Activated naive CD8-positive, alpha-beta T cell (primary cell): ENCODE results near the gene RASAL2.
"Not testable (repeated sequence)": the region's sequence is repeated elsewhere in the genome, so short reads cannot be mapped to it uniquely, and the experiment has no call there.

Experiments used
- H3K27ac Mint-ChIP-seq: one replicate; pipeline ENCODE4 v1.8.0; 2021; ENCODE audit warnings: mixed read lengths
- H3K27me3 Mint-ChIP-seq: one replicate; pipeline ENCODE4 v1.8.0; 2021; ENCODE audit warnings: mixed read lengths
- H3K36me3 Mint-ChIP-seq: one replicate; pipeline ENCODE4 v1.8.0; 2021; ENCODE audit warnings: mixed read lengths
- H3K4me1 Mint-ChIP-seq: one replicate; pipeline ENCODE4 v1.8.0; 2021; ENCODE audit warnings: low read depth, mixed read lengths
- H3K4me3 Mint-ChIP-seq: one replicate; pipeline ENCODE4 v1.8.0; 2021; ENCODE audit warnings: mild to moderate bottlenecking, mixed read lengths
- H3K9me3 Mint-ChIP-seq: one replicate; pipeline ENCODE4 v1.8.0; 2021; ENCODE audit warnings: low read depth, mixed read lengths

Gene RASAL2

GRCh38 chr1:178503316-178503715, 409.4 kb downstream of the RASAL2 start:
- not testable (repeated sequence) for H3K4me3 Mint-ChIP-seq, H3K4me1 Mint-ChIP-seq, H3K27ac Mint-ChIP-seq, H3K9me3 Mint-ChIP-seq, H3K36me3 Mint-ChIP-seq, H3K27me3 Mint-ChIP-seq

- Mint-ChIP-seq H3K27me3 (peaks cover 3% of the 10 kb centered on the region), H3K27ac (no peak overlapping the region), H3K9me3 (no peaks in the 10 kb centered on the region), H3K36me3 (no peaks in the 10 kb centered on the region), H3K4me3 (no peak overlapping the region), H3K4me1 (no peaks in the 10 kb centered on the region)
Measured at GRCh38 chr1:178503849-178504248, 409.9 kb downstream of the RASAL2 start.

- Mint-ChIP-seq H3K4me3 (no peak overlapping the region), H3K27ac (no peak overlapping the region), H3K4me1 (no peaks in the 10 kb centered on the region), H3K36me3 (no peaks in the 10 kb centered on the region), H3K27me3 (peaks cover 3% of the 10 kb centered on the region), H3K9me3 (no peaks in the 10 kb centered on the region)
Measured at GRCh38 chr1:178504286-178504685, 410.4 kb downstream of the RASAL2 start.

DNA sequence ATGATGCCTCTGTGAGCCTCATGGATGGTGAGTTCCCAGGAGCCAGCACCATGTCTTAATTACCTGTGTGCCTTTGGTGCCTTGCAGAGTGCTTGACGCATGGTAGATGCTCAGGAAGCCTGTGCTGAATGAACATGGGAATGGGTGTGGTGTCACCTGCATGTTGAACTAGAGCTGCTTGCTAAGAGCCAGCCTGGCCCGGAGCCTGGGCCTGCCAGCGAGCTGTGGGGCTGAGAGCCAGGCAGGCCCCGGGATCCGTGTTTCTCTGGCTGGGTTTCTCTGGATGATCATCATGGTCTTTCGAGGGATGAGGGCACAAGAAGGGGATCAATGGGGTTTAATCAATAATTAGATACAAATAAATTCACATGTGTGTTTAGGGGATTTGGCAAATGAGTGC, 412.3 kb downstream of the RASAL2 start:
- no peaks in the 10 kb centered on the region for H3K4me1 Mint-ChIP-seq
- no peak overlapping the region for H3K27ac Mint-ChIP-seq
- peaks cover 3% of the 10 kb centered on the region for H3K27me3 Mint-ChIP-seq
- H3K36me3 Mint-ChIP-seq: no peaks in the 10 kb centered on the region
- no peak overlapping the region for H3K4me3 Mint-ChIP-seq
- H3K9me3 Mint-ChIP-seq: no peaks in the 10 kb centered on the region

DNA sequence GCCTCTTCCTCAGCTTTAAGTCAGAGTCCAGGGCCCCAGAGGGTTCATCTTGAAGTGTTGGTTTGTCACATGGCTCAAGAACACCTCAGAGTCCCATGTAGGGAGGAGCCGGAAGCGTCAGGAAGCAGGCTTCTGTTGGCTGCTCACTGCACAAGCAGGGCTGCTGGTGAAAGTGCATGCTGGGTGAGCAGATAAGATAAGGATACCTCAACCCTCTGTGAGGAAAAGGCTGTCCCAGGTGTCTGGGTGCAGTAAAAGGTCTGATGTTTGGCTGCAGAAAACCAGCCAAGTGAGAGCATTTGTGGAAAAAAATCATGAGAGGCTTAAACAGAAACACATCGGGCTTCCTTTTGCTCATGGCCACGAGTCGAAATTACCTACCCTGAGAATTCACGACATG, 412.8 kb downstream of the RASAL2 start:
- Mint-ChIP-seq H3K27ac (no peak overlapping the region), H3K27me3 (peaks cover 3% of the 10 kb centered on the region), H3K4me1 (no peaks in the 10 kb centered on the region), H3K9me3 (no peaks in the 10 kb centered on the region), H3K36me3 (no peaks in the 10 kb centered on the region), H3K4me3 (no peak overlapping the region)

GRCh38 chr1:178509414-178510007, 415.6 kb downstream of the RASAL2 start:
- Mint-ChIP-seq H3K9me3 (no peaks in the 10 kb centered on the region), H3K4me1 (no peaks in the 10 kb centered on the region), H3K4me3 (no peak overlapping the region), H3K27me3 (no peaks in the 10 kb centered on the region), H3K36me3 (no peaks in the 10 kb centered on the region), H3K27ac (no peak overlapping the region)

DNA sequence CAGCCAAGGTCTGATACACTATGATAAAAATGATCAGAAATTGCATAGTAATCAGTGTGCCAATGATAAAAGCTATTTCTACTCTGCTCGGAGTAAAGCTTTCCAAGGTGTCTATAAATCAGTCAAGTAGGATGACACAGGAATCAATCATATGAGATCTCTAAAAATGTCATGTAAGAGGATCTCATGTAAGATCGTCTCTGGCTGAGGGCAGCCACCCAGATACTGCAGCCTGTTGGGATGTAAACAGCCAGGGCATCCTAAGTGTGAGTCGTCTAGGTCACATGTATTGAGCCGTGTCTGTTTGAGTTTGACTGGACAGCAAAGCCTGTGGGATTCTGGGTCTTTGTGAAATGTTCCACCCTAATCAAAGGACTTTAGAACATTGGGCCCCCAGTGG, 416.3 kb downstream of the RASAL2 start:
- no peak overlapping the region for H3K4me3 Mint-ChIP-seq
- no peaks in the 10 kb centered on the region for H3K27me3 Mint-ChIP-seq
- no peaks in the 10 kb centered on the region for H3K9me3 Mint-ChIP-seq
- H3K36me3 Mint-ChIP-seq: no peaks in the 10 kb centered on the region
- H3K27ac Mint-ChIP-seq: no peak overlapping the region
- H3K4me1 Mint-ChIP-seq: no peaks in the 10 kb centered on the region

GRCh38 chr1:178512566-178513277, 418.8 kb downstream of the RASAL2 start, which contains the start of gene TEX35:
Gene TEX35 (plus strand): TSS chr1:178513109. CDS start chr1:178513189, 80 bp downstream.
- H3K27me3 Mint-ChIP-seq: peaks cover 1% of the 10 kb centered on the region

DNA sequence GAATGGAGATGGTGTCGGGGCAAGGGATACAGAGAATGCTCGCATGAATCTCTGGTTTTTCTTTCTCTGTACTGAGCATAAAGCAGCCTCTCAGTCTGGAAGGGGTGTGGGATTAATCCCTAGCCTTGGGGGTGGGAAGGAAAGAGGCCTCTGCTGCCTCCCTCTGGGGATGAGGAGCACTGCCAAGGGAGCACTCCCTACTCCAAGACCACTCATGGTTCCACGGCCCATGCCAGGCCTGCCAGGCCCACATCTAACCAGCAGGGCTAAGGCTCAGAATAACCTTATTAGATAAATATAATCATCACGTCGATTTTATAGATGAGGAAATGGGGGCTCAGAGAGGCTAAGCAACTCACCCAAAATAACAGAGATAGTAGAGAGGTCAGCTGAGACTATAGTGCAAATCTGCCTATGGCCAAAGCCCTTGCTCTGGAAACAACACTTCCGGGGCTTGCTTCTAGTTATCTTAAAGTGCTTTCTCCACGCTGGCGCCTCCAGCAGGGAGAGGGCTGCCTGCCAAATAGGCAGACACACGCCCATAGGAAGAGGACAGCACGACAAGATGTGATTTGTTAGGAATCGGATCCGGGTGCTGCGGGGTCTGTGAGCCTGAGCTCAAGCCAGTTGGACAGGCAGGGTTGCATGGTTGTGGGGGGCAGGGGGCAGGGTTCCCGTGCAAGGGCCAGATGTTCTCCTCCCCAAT, 419.5 kb downstream of the RASAL2 start:
- no peak overlapping the region for H3K27ac Mint-ChIP-seq
- H3K36me3 Mint-ChIP-seq: no peaks in the 10 kb centered on the region
- H3K27me3 Mint-ChIP-seq: peaks cover 1% of the 10 kb centered on the region
- H3K9me3 Mint-ChIP-seq: no peaks in the 10 kb centered on the region
- H3K4me1 Mint-ChIP-seq: no peaks in the 10 kb centered on the region
- no peak overlapping the region for H3K4me3 Mint-ChIP-seq

More at GRCh38 chr1:178512566-178513277, 418.8 kb downstream of the RASAL2 start, which contains the start of gene TEX35:
- H3K27ac Mint-ChIP-seq: no peak within 1 kb of the TSS
- H3K36me3 Mint-ChIP-seq: no peaks in the 10 kb centered on the region
- H3K9me3 Mint-ChIP-seq: no peaks in the 10 kb centered on the region
- no peak within 1 kb of the TSS for H3K4me3 Mint-ChIP-seq
- H3K4me1 Mint-ChIP-seq: no peaks in the 10 kb centered on the region

DNA sequence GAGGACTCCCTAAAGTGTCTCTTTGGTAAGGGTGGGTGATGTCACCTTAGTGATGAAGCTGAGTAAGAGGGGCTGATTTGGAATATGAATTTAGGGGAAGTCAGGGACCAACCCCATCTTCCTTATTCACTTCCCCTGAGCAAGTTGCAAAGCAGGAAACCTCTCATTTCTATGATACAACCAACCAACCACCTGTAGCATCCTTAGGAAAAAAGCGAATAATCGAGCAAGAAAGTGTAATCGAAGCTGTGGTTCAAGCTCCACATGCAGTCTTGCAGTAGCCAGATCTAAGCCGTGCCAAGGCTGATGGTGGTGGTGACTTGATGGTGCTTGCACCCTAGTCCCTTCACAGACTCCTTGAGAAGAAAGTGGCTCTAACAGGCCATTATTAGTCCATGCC, 422.2 kb downstream of the RASAL2 start:
- Mint-ChIP-seq H3K9me3 (no peaks in the 10 kb centered on the region), H3K4me3 (no peak overlapping the region), H3K4me1 (no peaks in the 10 kb centered on the region), H3K27me3 (peaks cover 1% of the 10 kb centered on the region), H3K36me3 (no peaks in the 10 kb centered on the region), H3K27ac (no peak overlapping the region)

DNA sequence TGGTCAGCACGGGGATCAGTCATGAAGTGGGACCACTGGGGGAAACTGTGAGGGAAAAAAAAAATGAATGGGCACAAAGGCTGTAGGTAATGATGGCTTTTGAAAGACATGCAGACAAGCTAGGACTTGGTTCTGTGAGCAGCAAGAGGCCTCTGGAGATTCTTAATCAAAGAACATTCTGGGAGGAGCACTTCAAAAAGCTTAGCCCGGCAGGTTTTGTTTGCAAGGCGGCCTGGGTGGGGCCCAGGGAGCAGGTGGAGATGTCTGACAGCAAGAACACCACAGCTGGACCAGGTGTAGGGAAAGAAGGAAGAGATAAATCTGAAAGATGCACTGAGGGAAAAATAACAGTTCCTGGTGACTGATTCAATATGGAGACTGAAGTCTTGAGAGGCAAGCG, 425.0 kb downstream of the RASAL2 start:
- H3K9me3 Mint-ChIP-seq: no peaks in the 10 kb centered on the region
- H3K36me3 Mint-ChIP-seq: no peaks in the 10 kb centered on the region
- H3K27me3 Mint-ChIP-seq: peaks cover 1% of the 10 kb centered on the region
- H3K4me1 Mint-ChIP-seq: no peaks in the 10 kb centered on the region
- H3K4me3 Mint-ChIP-seq: no peak overlapping the region
- no peak overlapping the region for H3K27ac Mint-ChIP-seq

DNA sequence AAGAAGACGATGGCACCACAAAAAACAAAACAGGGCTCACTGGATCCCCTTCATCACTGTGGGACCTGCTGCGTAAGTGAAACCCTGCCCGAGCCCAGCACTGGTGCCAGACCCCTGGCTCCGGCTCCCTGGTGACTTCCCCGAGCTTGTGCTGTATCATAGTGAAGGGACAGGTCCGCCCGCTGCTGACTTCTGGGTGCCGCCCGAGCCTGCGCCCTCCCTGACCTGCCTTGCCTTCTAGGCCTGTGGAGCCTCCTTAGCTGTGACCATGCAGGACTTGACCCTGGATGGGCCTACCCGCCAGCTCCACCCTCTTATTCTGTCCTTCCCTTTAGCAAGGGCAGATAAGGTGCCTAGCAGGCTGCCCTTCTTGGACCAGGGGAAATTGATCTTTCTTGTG, 426.9 kb downstream of the RASAL2 start:
- no peaks in the 10 kb centered on the region for H3K36me3 Mint-ChIP-seq
- no peaks in the 10 kb centered on the region for H3K4me1 Mint-ChIP-seq
- H3K27ac Mint-ChIP-seq: no peak overlapping the region
- no peaks in the 10 kb centered on the region for H3K9me3 Mint-ChIP-seq
- no peaks in the 10 kb centered on the region for H3K27me3 Mint-ChIP-seq
- no peak overlapping the region for H3K4me3 Mint-ChIP-seq

DNA sequence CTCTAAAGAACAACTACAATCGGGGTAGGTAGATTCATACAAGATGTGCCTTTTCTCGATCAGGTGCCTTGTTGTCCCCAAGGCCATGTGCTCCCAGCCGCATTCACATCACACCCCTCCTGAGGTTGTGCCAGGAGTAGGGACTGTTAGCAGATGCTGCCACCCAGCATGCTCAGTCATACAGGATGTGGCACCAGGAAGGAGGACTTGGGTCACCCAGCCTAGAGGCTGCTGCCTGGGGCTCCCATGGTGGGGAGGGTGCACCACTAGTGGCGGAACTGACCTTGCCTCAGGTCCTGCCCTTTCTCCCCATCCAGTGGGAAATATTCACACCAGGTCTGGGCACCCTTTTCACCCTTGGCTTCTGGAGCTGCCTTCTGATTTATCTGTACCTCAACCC, 427.3 kb downstream of the RASAL2 start:
- H3K4me1 Mint-ChIP-seq: no peaks in the 10 kb centered on the region

GRCh38 chr1:178527117-178527516, 433.2 kb downstream of the RASAL2 start:
- no peaks in the 10 kb centered on the region for H3K36me3 Mint-ChIP-seq
- no peak overlapping the region for H3K27ac Mint-ChIP-seq
- H3K4me1 Mint-ChIP-seq: no peaks in the 10 kb centered on the region
- H3K4me3 Mint-ChIP-seq: no peak overlapping the region
- H3K27me3 Mint-ChIP-seq: no peaks in the 10 kb centered on the region
- no peaks in the 10 kb centered on the region for H3K9me3 Mint-ChIP-seq

More for the DNA sequence above, 427.3 kb downstream of the RASAL2 start:
- Mint-ChIP-seq H3K27ac (no peak overlapping the region), H3K27me3 (no peaks in the 10 kb centered on the region), H3K9me3 (no peaks in the 10 kb centered on the region), H3K36me3 (no peaks in the 10 kb centered on the region), H3K4me3 (no peak overlapping the region)

- Mint-ChIP-seq H3K36me3 (no peaks in the 10 kb centered on the region), H3K27ac (no peak overlapping the region), H3K9me3 (no peaks in the 10 kb centered on the region), H3K4me3 (no peak overlapping the region), H3K27me3 (no peaks in the 10 kb centered on the region), H3K4me1 (no peaks in the 10 kb centered on the region)
Measured at GRCh38 chr1:178528228-178528952, 434.5 kb downstream of the RASAL2 start.
